Measurements from ENCODE around the gene TMIE.
"Not testable (repeated sequence)": the region's sequence is repeated elsewhere in the genome, so short reads cannot be mapped to it uniquely, and the experiment has no call there.

TMIE gene

DNA sequence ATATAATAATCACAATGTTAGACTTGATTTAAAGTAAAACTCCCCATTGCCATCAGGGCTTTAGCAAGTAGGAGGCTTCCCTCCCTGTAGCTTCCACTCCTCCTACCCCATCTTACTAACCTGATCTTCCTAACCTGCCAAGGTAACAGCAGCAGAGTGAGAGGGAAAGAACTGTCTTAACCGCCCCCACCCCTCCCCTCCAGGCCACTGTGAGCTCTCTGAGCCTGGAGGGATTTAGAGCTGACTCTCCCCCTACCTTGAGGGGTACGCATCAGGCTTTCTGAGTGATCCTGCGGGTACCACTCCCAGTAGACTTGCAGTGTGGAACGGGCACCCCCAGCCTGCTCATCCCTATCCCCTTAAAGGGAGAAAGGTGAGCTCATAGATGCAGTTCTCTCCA, 27.8 kb downstream of the TMIE start:
- DNase-seq = peak; percentile 17

DNA sequence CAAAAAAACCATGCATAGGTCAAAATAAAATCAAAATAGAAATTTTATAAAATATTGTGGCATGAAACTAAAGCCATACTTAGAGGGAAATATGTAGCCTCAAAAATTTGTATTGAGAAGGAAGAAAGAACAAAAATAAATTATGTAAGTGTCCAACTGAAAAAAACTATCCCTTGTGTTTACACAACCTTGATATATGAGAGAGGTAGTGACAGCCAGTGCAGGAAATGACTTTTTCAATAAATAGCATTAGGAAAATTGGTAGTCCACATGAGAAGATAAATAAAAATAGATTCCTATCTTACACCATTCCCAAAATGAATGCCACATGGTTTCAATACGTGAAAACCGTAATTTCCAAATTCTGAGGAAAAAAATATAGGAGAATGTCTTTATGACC, 29.6 kb downstream of the TMIE start:
- no peak for DNase-seq

DNA sequence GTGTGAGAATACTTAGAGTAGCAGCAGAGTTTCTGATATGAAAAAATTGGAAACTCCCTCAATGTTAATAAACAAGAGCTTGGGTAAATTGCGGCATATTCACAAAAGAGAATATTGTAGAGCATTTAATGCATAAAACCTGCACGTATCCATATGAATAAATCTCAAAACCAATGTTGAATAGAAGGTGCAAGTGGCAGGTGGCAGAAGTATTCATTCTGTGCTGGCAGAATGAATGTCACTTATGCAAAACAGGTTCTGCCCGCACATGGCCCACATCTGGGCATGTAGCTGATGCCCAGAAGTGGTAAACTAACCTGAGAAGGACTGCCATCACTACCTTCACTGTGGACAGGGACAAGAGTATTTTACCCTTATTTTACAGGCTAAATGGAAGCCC, 30.6 kb downstream of the TMIE start:
- no peak for DNase-seq

DNA sequence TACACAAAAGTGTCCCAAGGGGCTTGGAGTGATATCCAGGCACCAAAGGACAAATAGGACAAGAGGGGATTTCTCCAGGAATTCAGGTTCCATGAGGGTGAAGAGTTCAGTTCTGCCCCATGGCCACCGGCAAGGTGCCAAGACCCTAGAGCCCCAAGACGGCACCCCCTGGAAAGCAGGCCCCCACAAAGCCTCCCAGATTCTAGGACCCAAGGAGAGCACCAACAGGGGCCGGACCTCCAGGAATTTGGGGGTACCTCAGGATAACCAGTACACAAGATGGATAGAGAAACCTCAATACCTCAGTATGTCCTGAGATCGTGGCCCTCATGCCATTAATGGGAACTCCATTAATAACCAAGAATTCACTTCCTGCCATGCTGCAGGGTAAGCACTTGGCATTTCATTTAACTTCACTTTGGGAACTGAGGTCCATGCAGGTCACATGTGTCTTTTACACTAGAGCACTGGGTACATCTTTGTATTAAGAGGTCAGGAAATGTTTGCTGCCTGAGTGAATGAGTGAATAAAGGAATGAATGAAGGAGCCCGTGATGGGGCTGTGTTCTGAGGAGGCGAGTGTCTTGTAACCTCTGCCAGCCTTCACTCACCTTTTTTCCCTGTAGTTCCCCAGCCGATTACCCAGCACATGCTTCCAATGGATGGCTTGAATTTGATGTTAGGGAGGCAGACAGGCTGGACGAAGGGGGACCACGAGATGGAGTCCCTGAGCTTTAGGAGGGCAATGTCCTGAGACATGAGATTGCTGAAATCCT, 32.0 kb downstream of the TMIE start:
- DNase-seq = no peak

DNA sequence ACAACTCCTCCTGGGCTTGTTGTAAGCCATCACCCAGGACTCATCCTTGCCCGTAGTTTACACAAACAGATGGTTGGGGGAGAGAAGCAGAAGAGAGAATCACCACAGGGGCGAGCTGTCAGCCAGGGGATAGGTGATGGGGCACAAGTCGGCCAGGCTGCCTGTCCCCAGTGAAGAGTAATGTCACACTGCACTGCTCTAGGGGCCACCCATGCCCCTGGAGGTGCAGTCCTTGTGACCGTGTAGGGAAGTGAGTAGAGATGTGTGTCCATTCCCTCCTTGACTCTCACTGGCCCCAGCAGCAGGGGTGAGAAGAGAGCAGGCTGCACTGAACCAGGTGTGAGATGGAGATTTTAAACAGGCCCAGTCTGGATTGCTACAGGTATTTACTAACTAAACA, 33.6 kb downstream of the TMIE start:
- DNase-seq = no peak

DNA sequence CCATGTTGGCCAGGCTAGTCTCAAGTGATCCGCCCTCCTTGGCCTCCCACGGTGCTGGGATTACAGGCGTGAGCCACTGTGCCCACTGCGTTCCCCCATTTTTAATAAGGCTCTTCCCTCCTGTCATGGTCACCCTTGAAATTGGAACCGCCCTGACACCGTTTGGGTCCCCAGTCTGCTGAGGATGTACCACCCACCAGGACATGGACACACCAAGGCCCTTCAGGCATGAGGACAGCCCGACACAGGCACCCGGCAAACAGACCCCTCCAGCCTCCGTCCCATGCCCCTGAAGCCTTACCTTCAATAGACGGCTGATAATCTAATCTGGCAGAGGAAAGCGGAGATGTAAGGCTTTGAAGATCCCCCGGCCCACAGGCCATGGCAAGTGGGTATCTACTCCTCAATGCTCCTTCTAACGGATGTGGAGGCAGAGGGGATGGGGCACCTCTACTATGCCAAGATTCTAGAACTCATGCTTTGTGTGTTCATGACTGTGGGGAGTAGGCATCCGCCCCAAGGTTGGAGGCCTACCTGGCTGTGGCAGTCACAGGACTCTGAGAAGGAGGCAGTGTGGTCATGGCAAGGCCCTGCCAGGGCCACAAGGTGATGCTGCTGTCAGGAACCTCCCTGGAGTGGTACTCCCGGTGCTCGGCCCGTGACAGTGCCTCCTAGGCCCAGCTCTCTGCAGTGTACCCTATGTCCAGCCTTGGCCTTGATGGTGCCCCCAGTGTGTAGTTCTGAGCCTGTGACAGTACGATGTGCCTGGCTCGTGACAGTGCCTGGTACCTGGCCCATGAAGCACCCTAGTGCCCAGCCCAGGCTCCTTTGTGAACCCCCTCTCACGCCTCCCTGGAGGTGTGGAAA, 35.0 kb downstream of the TMIE start:
- no peak for DNase-seq

DNA sequence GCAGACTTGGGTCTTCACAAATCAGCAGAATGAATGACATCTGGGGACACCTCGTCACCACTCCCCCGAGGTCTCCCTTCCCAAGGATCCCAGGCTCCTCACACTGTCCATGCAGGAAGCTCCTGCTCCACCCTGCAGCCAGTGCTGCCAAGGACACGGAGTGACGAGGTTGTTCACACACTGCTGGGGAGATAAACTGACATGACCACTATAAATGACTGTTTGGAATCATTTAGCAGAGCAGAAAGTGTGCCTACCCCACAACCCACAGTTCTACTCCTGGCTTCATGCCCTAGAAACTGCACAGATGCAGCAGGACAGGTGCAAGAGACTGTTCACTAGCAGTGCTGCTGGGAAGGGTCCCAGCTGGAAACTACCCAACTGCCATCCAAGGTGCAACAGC, 36.1 kb downstream of the TMIE start:
- no peak for DNase-seq

DNA sequence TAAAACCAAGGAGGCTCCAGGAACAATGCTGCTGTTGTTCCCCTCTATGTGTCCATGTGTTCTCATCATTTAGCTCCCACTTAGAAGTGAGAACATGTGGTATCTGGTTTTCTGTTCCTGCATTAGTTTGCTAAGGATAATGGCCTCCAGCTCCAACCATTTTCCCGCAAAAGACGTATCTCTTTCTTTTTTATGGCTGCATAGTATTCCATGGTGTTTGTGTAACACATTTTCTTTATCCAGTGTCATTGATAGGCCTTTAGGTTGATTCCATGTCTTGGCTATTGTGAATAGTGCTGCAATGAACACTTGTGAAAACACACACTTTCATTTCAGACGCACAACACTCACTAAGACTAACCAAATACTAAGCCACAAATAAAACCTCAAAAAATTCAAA, 38.4 kb downstream of the TMIE start:
- not testable (repeated sequence) for DNase-seq

DNA sequence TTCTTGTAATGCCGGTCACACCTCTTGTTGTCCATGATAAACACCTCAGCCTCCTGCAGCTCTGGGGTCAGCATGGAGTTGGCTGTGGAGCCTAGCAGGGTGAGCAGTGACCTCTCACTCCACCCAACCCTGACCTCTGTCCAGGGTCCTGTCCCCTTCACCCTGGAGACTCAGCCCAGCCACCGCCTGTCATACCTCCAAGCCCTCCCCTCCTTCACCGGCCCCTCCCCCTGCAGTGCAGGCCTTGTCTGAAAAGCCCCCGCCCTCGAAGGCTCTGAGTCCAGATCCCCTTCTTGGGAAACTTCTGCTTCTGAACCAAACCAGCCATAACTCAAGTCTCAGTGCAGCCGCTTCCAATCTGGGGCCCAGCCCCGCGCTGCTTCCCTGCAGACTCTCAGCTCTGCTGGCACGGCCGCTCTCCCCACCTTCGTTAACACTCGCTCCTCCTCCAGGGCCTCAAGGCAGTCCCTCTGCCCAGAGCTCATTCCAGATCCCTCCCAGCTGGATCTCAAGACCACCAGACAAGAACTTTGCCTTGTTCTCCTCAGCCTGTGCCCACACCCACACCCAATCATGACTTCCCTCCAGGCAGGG, 41.9 kb downstream of the TMIE start:
- DNase-seq = no peak

DNA sequence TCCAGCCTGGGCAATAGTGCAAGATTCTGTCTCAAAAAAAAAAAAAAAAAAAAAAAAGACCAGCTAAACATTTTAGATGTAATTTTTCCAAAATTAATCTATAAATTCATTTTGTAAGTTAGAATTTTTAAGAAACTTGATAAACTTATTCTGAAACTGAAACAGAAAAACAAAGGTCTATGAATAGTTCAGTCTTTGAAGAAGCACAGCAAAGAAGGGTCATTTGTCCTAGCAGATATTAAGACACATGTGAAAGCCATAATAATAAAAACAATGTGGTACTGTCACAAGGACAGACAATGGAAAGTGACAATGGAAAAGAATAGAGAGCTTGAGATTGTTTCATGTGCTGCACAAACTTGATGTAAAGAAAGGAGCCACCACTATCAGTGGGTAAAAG, 45.5 kb downstream of the TMIE start:
- DNase-seq = no peak

DNA sequence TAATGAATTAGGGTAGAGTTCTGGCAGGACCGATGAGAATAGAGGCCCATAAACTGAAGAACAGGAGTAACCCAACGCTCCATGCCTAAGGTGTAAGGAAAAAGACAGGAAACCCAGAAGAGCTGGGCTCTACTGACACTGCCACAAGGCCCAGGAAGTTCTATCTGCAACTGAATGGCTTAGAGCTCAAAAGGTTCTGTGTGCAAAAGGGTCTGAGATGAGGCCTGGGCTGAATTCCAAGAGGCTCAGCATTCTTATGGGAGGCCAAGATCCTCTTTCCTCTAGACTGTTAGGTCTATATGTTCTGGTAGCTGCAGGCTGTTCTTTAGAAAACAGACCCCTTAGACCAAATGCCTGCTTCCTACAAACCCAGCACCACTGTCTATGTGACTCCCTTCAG, 47.0 kb downstream of the TMIE start:
- no peak for DNase-seq

DNA sequence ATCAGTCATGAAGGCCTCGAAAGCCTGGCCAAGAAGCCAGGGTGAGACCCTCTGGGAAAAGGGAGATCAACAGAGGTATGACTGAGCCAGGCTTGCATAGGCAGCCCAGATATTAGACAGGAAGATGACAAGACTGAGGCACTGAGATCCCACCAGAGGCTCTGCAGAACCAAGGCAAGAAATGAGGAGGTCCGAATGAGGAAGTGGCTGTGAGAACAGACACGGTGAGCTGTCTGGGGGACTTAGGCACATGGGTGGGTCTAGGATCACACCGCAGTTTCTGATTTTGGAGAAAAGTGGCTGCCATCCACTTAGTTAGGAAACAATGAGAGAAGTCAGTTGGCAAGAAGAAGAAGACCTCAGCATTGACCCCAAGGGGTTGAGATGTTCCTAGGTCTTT, 47.9 kb downstream of the TMIE start:
- DNase-seq = no peak

DNA sequence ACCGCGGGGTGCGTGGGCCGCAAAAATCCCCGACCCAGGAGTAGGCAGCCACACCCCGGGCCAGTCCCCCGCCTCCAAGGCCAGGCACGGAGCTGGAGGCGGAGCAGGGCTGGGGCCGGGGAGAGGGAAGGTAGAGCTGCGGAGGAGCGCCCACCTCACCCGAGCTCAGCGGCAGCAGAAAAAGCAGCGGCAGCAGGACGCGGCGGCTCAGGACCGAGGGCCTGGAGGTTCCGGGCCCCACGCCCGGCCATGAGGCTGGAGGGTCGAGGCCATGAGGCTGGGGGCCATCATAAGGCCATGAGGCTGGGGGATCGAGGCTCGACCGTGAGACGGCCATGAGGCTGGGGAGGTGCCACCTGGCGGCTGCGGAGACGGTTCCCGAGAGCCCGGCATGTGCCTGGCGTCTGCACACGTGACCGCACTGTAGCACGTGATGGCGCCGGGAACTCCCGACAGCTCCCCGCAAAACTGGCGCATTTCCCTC, 49.4 kb downstream of the TMIE start:
- no peak for DNase-seq

DNA sequence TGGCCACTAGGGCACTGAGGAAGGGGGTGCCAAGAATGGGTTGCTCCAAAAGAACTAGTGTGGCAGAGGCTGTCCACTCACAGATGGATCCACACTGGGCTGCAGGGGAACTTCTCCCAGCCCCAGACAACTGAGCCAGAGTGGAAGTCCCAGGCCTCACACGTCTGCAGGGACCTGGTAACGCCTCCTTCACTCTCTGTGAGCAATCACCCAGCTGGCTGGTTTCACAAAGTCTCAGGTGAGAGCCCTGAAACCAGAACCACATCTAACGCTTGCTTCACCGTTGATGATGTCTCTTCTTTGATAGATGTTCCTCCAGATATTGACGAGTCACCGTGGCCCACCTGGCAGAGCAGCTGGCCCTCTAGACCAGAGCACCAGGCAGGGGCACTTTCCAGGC, 51.9 kb downstream of the TMIE start:
- not testable (repeated sequence) for DNase-seq

DNA sequence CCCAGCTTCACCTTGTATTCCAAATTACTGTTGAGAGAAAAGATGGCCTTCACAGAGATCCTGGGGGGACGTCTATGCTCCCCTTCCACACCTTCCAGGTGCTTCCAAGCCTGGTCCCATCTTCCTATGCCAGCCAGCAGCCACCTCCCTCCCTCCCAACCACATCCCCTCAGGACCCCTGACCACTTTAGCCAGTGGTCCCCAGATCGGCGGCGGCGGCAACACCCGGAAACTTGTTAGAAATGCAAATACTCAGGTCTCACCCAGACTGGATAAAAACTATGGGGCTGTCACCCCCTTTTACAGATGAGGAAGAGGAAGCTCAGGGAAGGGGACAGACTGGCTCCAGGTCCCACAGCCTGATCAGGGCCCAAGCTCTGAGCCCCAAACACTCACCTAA, 54.5 kb downstream of the TMIE start:
- no peak for DNase-seq

DNA sequence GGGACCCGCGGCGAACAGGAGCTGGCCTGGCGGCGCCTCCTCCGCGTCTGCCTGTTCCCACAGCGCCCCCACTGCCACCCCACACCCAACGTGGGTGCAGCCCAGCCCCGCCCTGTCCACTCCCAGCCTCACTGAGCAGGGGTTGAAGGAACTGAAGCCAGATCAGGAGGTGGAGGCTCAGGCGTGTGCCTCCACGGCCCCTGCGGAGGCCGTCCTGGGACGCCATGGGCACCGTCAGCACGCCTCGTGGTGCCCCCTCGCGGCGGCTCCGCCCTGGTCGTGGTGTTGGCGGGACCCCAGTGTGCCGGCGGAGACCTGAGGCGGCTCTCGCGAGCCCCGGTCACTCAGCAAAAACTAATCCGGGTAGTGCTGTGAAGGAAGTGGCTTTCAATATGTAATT, 55.5 kb downstream of the TMIE start:
- DNase-seq = no peak

DNA sequence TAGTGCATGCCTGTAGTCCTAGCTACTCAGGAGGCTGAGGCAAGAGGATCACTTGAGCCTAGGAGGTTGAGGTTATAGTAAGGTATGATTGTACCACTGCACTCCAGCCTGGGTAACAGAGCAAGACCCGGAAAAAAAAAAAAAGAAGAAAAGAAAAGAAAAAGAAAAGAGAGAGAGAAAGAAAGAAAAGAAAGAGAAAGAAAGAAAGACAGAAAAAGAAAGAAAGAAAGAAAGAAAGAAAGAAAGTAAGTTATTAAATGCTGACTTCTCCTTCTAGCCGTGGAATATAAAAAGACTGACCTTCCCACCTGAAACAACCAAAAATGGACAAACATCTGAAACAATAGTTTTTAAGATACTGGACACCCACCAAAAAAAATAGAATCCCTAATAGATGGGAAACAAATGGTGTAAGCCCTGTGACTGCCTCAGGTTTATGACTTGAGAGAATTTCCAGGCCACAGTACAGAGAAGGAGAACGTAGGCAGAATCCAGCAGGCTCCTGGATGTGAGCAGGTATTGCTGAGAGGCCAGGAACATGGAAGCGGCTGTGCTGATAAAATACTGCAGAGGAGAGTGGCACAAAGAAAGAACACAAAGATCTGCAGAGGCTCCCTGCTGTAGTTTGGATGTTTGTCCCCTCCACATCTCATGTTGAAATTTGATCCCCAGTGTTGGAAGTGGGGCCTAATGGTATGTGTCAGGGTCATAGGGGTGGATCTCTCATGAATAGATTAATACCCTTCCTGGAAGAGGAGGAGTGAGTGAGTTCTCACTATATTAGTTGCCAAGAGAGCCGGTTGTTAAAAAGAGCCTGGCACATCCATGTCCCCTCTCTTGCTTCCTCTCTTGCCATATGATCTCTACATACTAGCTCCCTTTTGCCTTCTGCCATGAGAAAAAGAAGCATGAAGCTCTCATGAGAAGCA, 58.3 kb downstream of the TMIE start:
- DNase-seq = no peak

All from right forelimb (tissue), 1 donor.